ENCODE measurements around the gene PURA. TPM values are rescaled to one million over a fixed set of nuclear protein-coding genes. Genes with fewer than 3 reads are reported as not detected.

Gene PURA
- total and polyA plus RNA-seq, 2 of the 13 experiments (the other 11 are each of a cell fraction or from before 2014, with no cell fraction given) = 2.0 to 5.0 TPM

DNA sequence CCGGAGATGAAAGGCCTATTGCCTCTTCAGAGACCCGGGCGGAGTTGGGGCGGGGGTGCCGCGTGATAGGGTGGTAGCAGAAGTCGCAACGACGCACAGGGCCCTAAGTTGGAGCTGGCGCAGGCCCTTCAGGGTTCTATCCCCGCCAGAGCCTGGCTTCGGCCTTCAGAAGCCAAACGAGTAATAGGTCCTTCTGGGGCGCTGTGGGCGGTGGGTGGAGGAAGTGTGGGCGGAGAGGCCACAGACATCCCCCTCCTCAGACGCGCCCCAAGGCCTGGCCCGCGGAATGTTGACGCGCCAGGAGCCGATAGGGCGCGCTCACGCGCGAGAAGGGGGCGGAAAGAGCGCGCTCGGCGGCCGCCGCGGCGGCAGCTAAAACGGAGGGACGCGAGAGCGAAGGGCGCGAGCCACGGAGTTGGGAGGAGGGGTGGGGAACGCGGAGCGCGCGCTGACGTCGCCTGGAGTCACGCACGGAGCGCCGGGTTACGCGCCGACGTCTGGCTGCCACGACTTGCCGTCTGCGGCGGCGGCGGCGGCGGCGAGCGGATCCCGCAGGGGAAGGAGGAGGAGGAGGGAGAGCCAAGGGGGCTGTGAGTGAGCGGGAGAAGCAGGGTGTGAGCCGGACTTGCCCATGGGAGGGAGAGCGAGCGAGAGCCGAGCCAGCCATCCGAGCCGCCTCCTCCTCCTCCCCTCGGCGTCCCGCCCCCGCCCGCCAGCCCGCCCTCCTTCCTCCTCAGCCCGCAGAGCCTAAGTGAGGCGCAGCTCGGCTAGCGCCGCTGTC, 6.4 kb upstream of the PURA start (continued):
- TF ChIP-seq, protein P1, sequence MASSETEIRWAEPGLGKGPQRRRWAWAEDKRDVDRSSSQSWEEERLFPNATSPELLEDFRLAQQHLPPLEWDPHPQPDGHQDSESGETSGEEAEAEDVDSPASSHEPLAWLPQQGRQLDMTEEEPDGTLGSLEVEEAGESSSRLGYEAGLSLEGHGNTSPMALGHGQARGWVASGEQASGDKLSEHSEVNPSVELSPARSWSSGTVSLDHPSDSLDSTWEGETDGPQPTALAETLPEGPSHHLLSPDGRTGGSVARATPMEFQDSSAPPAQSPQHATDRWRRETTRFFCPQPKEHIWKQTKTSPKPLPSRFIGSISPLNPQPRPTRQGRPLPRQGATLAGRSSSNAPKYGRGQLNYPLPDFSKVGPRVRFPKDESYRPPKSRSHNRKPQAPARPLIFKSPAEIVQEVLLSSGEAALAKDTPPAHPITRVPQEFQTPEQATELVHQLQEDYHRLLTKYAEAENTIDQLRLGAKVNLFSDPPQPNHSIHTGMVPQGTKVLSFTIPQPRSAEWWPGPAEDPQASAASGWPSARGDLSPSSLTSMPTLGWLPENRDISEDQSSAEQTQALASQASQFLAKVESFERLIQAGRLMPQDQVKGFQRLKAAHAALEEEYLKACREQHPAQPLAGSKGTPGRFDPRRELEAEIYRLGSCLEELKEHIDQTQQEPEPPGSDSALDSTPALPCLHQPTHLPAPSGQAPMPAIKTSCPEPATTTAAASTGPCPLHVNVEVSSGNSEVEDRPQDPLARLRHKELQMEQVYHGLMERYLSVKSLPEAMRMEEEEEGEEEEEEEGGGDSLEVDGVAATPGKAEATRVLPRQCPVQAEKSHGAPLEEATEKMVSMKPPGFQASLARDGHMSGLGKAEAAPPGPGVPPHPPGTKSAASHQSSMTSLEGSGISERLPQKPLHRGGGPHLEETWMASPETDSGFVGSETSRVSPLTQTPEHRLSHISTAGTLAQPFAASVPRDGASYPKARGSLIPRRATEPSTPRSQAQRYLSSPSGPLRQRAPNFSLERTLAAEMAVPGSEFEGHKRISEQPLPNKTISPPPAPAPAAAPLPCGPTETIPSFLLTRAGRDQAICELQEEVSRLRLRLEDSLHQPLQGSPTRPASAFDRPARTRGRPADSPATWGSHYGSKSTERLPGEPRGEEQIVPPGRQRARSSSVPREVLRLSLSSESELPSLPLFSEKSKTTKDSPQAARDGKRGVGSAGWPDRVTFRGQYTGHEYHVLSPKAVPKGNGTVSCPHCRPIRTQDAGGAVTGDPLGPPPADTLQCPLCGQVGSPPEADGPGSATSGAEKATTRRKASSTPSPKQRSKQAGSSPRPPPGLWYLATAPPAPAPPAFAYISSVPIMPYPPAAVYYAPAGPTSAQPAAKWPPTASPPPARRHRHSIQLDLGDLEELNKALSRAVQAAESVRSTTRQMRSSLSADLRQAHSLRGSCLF (CRISPR knock-in tag; IDR thresholded peaks at IDR 0.05; ENCODE audit: borderline replicate concordance) = no peak; the same call in 1 of the 2 replicates
- TF ChIP-seq, protein P2, sequence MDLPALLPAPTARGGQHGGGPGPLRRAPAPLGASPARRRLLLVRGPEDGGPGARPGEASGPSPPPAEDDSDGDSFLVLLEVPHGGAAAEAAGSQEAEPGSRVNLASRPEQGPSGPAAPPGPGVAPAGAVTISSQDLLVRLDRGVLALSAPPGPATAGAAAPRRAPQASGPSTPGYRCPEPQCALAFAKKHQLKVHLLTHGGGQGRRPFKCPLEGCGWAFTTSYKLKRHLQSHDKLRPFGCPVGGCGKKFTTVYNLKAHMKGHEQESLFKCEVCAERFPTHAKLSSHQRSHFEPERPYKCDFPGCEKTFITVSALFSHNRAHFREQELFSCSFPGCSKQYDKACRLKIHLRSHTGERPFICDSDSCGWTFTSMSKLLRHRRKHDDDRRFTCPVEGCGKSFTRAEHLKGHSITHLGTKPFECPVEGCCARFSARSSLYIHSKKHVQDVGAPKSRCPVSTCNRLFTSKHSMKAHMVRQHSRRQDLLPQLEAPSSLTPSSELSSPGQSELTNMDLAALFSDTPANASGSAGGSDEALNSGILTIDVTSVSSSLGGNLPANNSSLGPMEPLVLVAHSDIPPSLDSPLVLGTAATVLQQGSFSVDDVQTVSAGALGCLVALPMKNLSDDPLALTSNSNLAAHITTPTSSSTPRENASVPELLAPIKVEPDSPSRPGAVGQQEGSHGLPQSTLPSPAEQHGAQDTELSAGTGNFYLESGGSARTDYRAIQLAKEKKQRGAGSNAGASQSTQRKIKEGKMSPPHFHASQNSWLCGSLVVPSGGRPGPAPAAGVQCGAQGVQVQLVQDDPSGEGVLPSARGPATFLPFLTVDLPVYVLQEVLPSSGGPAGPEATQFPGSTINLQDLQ (CRISPR knock-in tag; IDR thresholded peaks at IDR 0.05) = peak; percentile 86; the same call in 1 of the 2 replicates
- TF ChIP-seq CHD2 (IDR thresholded peaks at IDR 0.05; ENCODE audit: low read depth, low read length) (peak; percentile 75), ZNF292 (CRISPR knock-in tag; IDR thresholded peaks at IDR 0.05; ENCODE audit: borderline replicate concordance, low read depth) (no peak; the same call in 1 of the 2 replicates), NR1H2 (CRISPR knock-in tag; IDR thresholded peaks at IDR 0.05; ENCODE audit: borderline replicate concordance, low read depth) (no peak), KLF13 (CRISPR knock-in tag; IDR thresholded peaks at IDR 0.05) (0 out of 2 replicates have a peak, but pooled peaks have one; percentile 56), FOXP1 (IDR thresholded peaks at IDR 0.05) (no peak), FOXP1 (CRISPR knock-in tag; IDR thresholded peaks at IDR 0.05) (no peak), AGO1 (IDR thresholded peaks at IDR 0.05; ENCODE audit: low read depth, low read length, poor library complexity, severe bottlenecking) (no peak), YEATS4 (CRISPR knock-in tag; IDR thresholded peaks at IDR 0.05; ENCODE audit: borderline replicate concordance) (peak; percentile 97), ZNF720 (CRISPR knock-in tag; IDR thresholded peaks at IDR 0.05) (no peak), CENPX (CRISPR knock-in tag; IDR thresholded peaks at IDR 0.05) (no peak), GABPB1 (CRISPR knock-in tag; IDR thresholded peaks at IDR 0.05) (peak; percentile 87)
- TF ChIP-seq, protein P3, sequence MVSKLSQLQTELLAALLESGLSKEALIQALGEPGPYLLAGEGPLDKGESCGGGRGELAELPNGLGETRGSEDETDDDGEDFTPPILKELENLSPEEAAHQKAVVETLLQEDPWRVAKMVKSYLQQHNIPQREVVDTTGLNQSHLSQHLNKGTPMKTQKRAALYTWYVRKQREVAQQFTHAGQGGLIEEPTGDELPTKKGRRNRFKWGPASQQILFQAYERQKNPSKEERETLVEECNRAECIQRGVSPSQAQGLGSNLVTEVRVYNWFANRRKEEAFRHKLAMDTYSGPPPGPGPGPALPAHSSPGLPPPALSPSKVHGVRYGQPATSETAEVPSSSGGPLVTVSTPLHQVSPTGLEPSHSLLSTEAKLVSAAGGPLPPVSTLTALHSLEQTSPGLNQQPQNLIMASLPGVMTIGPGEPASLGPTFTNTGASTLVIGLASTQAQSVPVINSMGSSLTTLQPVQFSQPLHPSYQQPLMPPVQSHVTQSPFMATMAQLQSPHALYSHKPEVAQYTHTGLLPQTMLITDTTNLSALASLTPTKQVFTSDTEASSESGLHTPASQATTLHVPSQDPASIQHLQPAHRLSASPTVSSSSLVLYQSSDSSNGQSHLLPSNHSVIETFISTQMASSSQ (IDR thresholded peaks at IDR 0.05; ENCODE audit: low read depth) = no peak
- TF ChIP-seq, protein P3 (CRISPR knock-in tag; IDR thresholded peaks at IDR 0.05; ENCODE audit: borderline replicate concordance) = peak; percentile 63
